ENCODE measurements around the gene ZBTB49.

ZBTB49 gene

GRCh38 chr4:4259484-4260100, 30.5 kb upstream of the ZBTB49 start:
- no peak overlapping the region for H3K9ac ChIP-seq (ENCODE audit: low read depth, low read length)
- H3K4me1 ChIP-seq (ENCODE audit: control insufficient read depth, insufficient read depth, low read length), result peaks cover 7% of the 10 kb centered on the region
- H3K4me3 ChIP-seq (ENCODE audit: low read depth, low read length), result no peak overlapping the region
- H3K9me3 ChIP-seq (ENCODE audit: control insufficient read depth, insufficient read depth, low read length), result no peaks in the 10 kb centered on the region
- H3K36me3 ChIP-seq (ENCODE audit: control insufficient read depth, insufficient read depth, low read length), result no peaks in the 10 kb centered on the region
- H3K27me3 ChIP-seq (ENCODE audit: control insufficient read depth, insufficient read depth, low read length), result no peaks in the 10 kb centered on the region

- H3K27me3 ChIP-seq (ENCODE audit: control insufficient read depth, insufficient read depth, low read length), result no peaks in the 10 kb centered on the region
- H3K9ac ChIP-seq (ENCODE audit: low read depth, low read length), result no peak overlapping the region
- H3K4me1 ChIP-seq (ENCODE audit: control insufficient read depth, insufficient read depth, low read length), result peaks cover 7% of the 10 kb centered on the region
- H3K9me3 ChIP-seq (ENCODE audit: control insufficient read depth, insufficient read depth, low read length), result no peaks in the 10 kb centered on the region
- no peak overlapping the region for H3K4me3 ChIP-seq (ENCODE audit: low read depth, low read length)
- no peaks in the 10 kb centered on the region for H3K36me3 ChIP-seq (ENCODE audit: control insufficient read depth, insufficient read depth, low read length)
Measured at GRCh38 chr4:4260185-4260751, 29.8 kb upstream of the ZBTB49 start.

- H3K4me3 ChIP-seq (ENCODE audit: low read depth, low read length), result no peak overlapping the region
- H3K9me3 ChIP-seq (ENCODE audit: control insufficient read depth, insufficient read depth, low read length), result no peaks in the 10 kb centered on the region
- no peak overlapping the region for H3K9ac ChIP-seq (ENCODE audit: low read depth, low read length)
- no peaks in the 10 kb centered on the region for H3K4me1 ChIP-seq (ENCODE audit: control insufficient read depth, insufficient read depth, low read length)
- H3K27me3 ChIP-seq (ENCODE audit: control insufficient read depth, insufficient read depth, low read length), result no peaks in the 10 kb centered on the region
- H3K36me3 ChIP-seq (ENCODE audit: control insufficient read depth, insufficient read depth, low read length), result peaks cover 11% of the 10 kb centered on the region
Measured at GRCh38 chr4:4267981-4268380, 22.1 kb upstream of the ZBTB49 start.

- H3K9me3 ChIP-seq (ENCODE audit: control insufficient read depth, insufficient read depth, low read length), result no peaks in the 10 kb centered on the region
- no peaks in the 10 kb centered on the region for H3K27me3 ChIP-seq (ENCODE audit: control insufficient read depth, insufficient read depth, low read length)
- H3K9ac ChIP-seq (ENCODE audit: low read depth, low read length), result no peak overlapping the region
- no peaks in the 10 kb centered on the region for H3K4me1 ChIP-seq (ENCODE audit: control insufficient read depth, insufficient read depth, low read length)
- no peak overlapping the region for H3K4me3 ChIP-seq (ENCODE audit: low read depth, low read length)
- peaks cover 14% of the 10 kb centered on the region for H3K36me3 ChIP-seq (ENCODE audit: control insufficient read depth, insufficient read depth, low read length)
Measured at GRCh38 chr4:4268776-4269175, 21.3 kb upstream of the ZBTB49 start.

- Histone ChIP-seq H3K27me3 (ENCODE audit: control insufficient read depth, insufficient read depth, low read length) (no peaks in the 10 kb centered on the region), H3K9me3 (ENCODE audit: control insufficient read depth, insufficient read depth, low read length) (no peaks in the 10 kb centered on the region), H3K9ac (ENCODE audit: low read depth, low read length) (no peak overlapping the region), H3K36me3 (ENCODE audit: control insufficient read depth, insufficient read depth, low read length) (peaks cover 14% of the 10 kb centered on the region), H3K4me3 (ENCODE audit: low read depth, low read length) (no peak overlapping the region), H3K4me1 (ENCODE audit: control insufficient read depth, insufficient read depth, low read length) (no peaks in the 10 kb centered on the region)
Measured at GRCh38 chr4:4269331-4269731, 20.7 kb upstream of the ZBTB49 start.

- H3K9me3 ChIP-seq (ENCODE audit: control insufficient read depth, insufficient read depth, low read length), result no peaks in the 10 kb centered on the region
- no peaks in the 10 kb centered on the region for H3K4me1 ChIP-seq (ENCODE audit: control insufficient read depth, insufficient read depth, low read length)
- no peak overlapping the region for H3K4me3 ChIP-seq (ENCODE audit: low read depth, low read length)
- peaks cover 14% of the 10 kb centered on the region for H3K36me3 ChIP-seq (ENCODE audit: control insufficient read depth, insufficient read depth, low read length)
- no peak overlapping the region for H3K9ac ChIP-seq (ENCODE audit: low read depth, low read length)
- no peaks in the 10 kb centered on the region for H3K27me3 ChIP-seq (ENCODE audit: control insufficient read depth, insufficient read depth, low read length)
Measured at GRCh38 chr4:4269856-4270255, 20.2 kb upstream of the ZBTB49 start.

- Histone ChIP-seq H3K9ac (ENCODE audit: low read depth, low read length) (no peak overlapping the region), H3K36me3 (ENCODE audit: control insufficient read depth, insufficient read depth, low read length) (peaks cover 14% of the 10 kb centered on the region), H3K27me3 (ENCODE audit: control insufficient read depth, insufficient read depth, low read length) (no peaks in the 10 kb centered on the region)
Measured at GRCh38 chr4:4270529-4270928, 19.5 kb upstream of the ZBTB49 start.

GRCh38 chr4:4271912-4272311, 18.1 kb upstream of the ZBTB49 start:
- no peak overlapping the region for H3K9ac ChIP-seq (ENCODE audit: low read depth, low read length)
- H3K36me3 ChIP-seq (ENCODE audit: control insufficient read depth, insufficient read depth, low read length), result peaks cover 18% of the 10 kb centered on the region
- no peaks in the 10 kb centered on the region for H3K27me3 ChIP-seq (ENCODE audit: control insufficient read depth, insufficient read depth, low read length)
- no peaks in the 10 kb centered on the region for H3K4me1 ChIP-seq (ENCODE audit: control insufficient read depth, insufficient read depth, low read length)
- no peak overlapping the region for H3K4me3 ChIP-seq (ENCODE audit: low read depth, low read length)
- no peaks in the 10 kb centered on the region for H3K9me3 ChIP-seq (ENCODE audit: control insufficient read depth, insufficient read depth, low read length)

More at GRCh38 chr4:4270529-4270928, 19.5 kb upstream of the ZBTB49 start:
- no peaks in the 10 kb centered on the region for H3K9me3 ChIP-seq (ENCODE audit: control insufficient read depth, insufficient read depth, low read length)
- no peaks in the 10 kb centered on the region for H3K4me1 ChIP-seq (ENCODE audit: control insufficient read depth, insufficient read depth, low read length)
- no peak overlapping the region for H3K4me3 ChIP-seq (ENCODE audit: low read depth, low read length)

- Histone ChIP-seq H3K4me3 (ENCODE audit: low read depth, low read length) (no peak overlapping the region), H3K9ac (ENCODE audit: low read depth, low read length) (no peak overlapping the region), H3K4me1 (ENCODE audit: control insufficient read depth, insufficient read depth, low read length) (no peaks in the 10 kb centered on the region), H3K9me3 (ENCODE audit: control insufficient read depth, insufficient read depth, low read length) (no peaks in the 10 kb centered on the region), H3K36me3 (ENCODE audit: control insufficient read depth, insufficient read depth, low read length) (peaks cover 29% of the 10 kb centered on the region), H3K27me3 (ENCODE audit: control insufficient read depth, insufficient read depth, low read length) (no peaks in the 10 kb centered on the region)
Measured at GRCh38 chr4:4274226-4274625, 15.8 kb upstream of the ZBTB49 start.

- H3K4me1 ChIP-seq (ENCODE audit: control insufficient read depth, insufficient read depth, low read length), result no peaks in the 10 kb centered on the region
- no peak overlapping the region for H3K9ac ChIP-seq (ENCODE audit: low read depth, low read length)
- no peaks in the 10 kb centered on the region for H3K9me3 ChIP-seq (ENCODE audit: control insufficient read depth, insufficient read depth, low read length)
- H3K4me3 ChIP-seq (ENCODE audit: low read depth, low read length), result no peak overlapping the region
- H3K27me3 ChIP-seq (ENCODE audit: control insufficient read depth, insufficient read depth, low read length), result no peaks in the 10 kb centered on the region
- peaks cover 42% of the 10 kb centered on the region for H3K36me3 ChIP-seq (ENCODE audit: control insufficient read depth, insufficient read depth, low read length)
Measured at GRCh38 chr4:4277531-4277930, 12.5 kb upstream of the ZBTB49 start.

- Histone ChIP-seq H3K9ac (ENCODE audit: low read depth, low read length) (no peak overlapping the region), H3K4me1 (ENCODE audit: control insufficient read depth, insufficient read depth, low read length) (no peaks in the 10 kb centered on the region), H3K36me3 (ENCODE audit: control insufficient read depth, insufficient read depth, low read length) (peaks cover 55% of the 10 kb centered on the region), H3K4me3 (ENCODE audit: low read depth, low read length) (no peak overlapping the region), H3K9me3 (ENCODE audit: control insufficient read depth, insufficient read depth, low read length) (no peaks in the 10 kb centered on the region), H3K27me3 (ENCODE audit: control insufficient read depth, insufficient read depth, low read length) (no peaks in the 10 kb centered on the region)
Measured at GRCh38 chr4:4281787-4282186, 8.3 kb upstream of the ZBTB49 start.

- Histone ChIP-seq H3K36me3 (ENCODE audit: control insufficient read depth, insufficient read depth, low read length) (peaks cover 44% of the 10 kb centered on the region), H3K9ac (ENCODE audit: low read depth, low read length) (no peak overlapping the region), H3K4me3 (ENCODE audit: low read depth, low read length) (no peak overlapping the region), H3K9me3 (ENCODE audit: control insufficient read depth, insufficient read depth, low read length) (no peaks in the 10 kb centered on the region), H3K4me1 (ENCODE audit: control insufficient read depth, insufficient read depth, low read length) (peaks cover 7% of the 10 kb centered on the region), H3K27me3 (ENCODE audit: control insufficient read depth, insufficient read depth, low read length) (no peaks in the 10 kb centered on the region)
Measured at GRCh38 chr4:4284827-4285618, 5.0 kb upstream of the ZBTB49 start.
